HPDE6-E6E7 (cell line): ENCODE measurements around the gene UBAC2.

ENCODE experiments used
- DNase-seq: peaks from one replicate; pipeline ENCODE4 v3.0.0; 2011; ENCODE audit warnings: missing footprints; ENCODE audit errors: extremely low spot score

UBAC2 gene

DNA sequence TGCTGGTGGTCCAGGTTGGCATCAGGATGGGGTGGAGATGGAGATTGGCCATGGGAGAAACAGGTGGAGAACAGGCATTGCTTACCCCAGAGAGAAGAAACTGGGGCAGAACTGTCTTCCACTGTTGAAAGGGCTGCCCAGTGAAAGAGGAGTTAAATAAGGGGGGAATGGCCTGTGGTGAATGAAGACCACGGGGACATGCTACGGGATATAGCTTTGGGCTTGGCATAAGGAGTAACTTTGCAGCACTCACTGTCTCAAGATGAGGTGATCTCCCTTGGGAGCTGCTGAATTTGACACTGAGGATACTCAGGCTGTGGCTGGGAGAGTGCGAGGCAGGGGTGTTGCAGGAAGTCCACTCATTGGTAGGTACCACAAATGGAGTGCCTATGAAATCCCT is 68.2 kb downstream of the UBAC2 start:
- DNase-seq = no peak

DNA sequence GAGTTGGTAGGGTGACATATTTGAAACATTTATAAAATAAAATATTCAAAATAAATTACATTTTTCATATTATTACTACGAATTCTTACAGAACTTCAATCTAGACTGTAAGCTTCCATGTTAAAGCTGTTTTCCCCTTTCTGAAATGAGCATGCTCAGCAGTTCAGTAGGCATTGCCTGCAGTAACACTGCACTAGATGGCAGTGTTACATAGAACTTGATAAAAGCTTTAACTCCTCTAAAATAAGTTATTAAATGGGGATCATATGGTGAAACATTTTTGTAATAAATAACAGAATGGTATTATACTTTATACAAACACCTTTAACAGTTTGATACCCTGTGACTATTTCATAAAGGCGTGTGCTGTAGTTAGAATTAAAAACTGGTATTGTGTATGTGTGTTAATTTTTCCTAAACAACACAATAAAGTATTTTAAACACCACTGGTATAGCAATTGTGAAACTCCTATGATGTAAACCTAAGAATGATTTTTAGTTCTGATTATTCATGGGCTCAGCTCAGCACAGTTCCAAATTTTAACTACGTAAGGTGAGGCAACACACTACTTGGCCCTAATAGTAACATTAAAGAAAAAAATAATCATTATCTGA is 69.1 kb downstream of the UBAC2 start:
- no peak for DNase-seq

DNA sequence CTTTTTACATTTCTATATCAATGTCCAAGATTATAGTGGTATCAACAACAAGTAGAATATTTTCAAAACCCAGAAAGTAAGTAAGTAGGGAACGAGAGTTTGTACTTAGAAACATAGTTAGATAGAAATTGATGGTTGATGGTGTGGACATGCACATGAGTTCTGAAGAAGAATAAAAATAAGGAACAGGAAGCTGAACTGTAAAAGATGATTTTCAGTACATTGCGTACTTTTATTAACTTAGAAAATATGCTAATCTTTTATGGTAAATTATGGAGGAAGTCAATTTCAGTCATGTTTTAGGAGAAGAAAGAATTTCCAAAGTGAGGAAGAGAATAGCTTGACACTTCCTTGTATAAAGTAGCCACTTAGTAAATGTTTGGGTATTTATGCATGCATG is 69.9 kb downstream of the UBAC2 start:
- DNase-seq = no peak

DNA sequence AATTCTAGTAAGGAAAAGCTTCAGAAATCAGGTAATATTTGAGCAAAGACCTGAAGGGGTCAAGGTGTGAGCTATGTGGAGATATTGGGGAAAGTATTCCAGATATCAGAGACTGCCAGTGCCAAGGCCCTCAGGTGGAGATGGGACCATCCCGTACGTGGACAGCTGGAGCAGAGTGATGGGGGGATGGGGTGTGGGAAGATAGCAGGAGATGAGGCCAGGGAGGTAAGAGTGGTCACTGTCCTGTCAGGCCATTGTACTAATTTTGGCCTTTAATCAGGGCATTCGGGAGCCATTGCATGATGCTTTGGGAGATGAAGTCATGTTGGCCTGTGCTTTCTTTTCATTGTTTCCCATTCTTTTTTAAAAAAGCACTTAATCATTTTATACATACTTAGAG is 70.6 kb downstream of the UBAC2 start:
- no peak for DNase-seq

DNA sequence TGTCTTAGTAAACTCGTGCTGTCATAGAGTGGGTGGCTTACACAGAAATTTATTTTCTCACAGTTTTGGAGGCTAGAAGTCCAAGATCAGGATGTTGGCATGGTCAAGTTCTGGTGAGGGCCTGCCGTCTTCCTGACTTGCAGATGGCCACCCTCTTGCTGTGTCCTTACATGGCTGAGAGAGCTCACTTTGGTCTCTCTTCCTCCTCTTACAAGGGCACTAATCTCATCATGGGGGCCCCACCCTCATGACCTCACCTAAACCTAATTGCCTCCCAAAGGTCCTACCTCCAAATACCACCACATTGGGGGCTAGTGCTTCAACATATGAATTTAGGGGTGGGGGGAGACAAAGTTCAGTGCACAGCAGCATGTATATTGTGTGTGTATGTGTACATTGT is 71.8 kb downstream of the UBAC2 start:
- DNase-seq = no peak

DNA sequence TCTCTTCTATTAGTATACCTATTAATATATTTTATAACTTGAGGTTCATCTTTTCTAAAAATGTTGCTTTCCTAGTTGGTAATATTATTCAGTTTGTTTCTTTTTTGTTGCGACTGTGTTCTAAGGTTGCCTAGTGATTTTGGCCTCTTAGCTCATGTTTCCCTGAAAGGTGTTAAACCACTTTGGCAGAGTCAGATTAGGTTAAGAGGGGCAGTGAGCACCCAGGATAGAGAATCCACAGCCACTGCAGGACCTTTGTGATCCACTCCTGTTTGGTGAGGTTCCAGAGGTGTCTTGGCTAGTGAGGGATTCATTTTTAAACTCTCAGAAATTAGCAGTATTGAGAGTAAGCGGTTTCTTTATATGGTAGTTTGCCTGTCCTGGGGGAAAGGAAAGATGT is 72.5 kb downstream of the UBAC2 start:
- DNase-seq = no peak

DNA sequence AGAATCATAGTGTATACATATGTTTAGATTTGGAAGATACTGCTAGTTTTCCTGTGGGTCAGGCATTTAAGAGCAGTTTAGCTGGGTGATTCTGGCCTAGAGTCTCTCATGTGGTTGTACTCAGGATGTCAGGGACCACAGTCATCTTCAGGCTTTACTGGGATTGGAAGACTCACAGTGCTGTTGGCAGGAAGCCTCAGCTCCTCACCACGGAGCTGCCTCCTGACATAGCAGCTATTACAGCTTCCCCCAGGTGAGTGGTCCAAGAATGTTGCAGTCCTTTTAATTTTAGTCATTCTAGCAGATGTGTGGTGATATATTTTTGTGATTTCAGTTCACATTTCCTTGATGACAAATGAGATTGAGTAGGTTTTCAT is 74.4 kb downstream of the UBAC2 start:
- no peak for DNase-seq

DNA sequence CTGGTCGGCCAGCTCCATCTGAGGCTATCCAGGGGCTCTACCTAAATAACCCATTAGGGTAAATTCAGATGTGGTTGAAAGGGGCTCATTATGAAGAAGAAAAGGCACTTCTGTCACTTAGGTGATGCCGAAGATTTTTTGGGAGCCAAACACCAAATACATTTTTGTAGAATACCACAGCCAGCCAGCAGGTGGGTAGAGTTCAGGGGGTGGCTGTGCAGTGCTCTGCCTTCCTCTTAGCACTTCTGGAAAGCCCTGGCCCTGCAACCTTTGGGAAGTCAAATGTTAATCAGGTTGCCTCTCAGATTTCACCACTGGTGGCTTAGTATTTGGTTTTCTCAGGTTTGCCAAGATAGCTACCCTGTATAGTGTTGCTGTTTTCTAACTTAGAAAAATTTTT is 76.1 kb downstream of the UBAC2 start:
- DNase-seq = no peak

DNA sequence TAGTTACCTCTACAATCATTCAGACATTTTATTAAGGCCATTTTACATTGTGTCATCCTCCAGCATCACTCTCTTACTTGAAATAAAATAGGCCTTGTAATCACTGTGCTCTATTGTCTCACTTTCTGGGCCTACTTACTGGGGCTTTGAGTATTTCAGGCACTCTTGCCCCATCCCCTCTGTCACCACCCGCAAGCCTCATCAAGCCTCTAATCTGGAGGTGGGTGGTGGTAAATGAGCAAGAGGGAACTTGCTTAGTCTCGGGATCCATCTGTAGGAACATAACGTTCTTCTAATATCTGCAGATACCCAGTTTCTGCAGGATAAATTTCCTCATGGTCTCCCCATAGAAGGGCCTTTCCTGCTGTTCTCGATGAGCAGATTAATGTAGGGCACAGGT is 77.0 kb downstream of the UBAC2 start:
- no peak for DNase-seq

DNA sequence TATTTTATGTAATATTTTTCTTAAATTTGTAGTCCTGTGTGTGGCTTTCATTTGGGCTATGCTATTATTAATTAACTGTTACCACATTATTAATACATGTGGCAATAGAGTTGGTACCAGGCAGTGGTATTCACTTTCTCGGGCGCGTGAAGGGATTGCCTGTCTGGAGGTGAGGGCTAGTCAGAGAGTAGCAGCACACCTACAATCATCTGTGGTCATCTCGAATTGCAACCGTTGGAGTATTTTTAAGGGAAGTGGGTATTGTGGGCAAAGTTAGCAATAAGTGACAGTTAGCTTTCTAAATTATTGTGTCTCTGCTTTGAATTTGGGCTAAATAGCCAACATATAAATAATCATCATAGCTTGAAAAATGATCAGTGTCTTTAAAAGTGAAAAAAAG is 77.5 kb downstream of the UBAC2 start:
- no peak for DNase-seq

DNA sequence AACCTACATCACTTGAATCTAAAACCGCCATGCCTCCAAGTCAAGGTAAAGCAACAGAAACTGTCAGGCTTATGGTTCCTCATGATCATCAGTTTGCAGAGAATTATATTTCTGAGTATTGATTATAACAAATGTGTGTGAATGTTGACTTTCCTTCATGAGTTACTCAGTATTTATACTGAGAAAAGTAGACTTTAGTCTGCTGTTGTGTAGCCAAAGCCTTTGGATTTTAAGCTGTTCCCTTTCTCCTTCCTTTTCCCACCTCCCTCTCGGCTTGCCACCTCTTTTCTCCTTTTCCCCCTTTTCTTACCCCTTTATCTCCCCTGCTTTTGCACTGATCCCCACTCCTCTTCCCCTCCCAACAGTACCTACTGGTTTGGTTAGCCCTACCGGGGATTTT is 78.2 kb downstream of the UBAC2 start:
- DNase-seq = no peak

DNA sequence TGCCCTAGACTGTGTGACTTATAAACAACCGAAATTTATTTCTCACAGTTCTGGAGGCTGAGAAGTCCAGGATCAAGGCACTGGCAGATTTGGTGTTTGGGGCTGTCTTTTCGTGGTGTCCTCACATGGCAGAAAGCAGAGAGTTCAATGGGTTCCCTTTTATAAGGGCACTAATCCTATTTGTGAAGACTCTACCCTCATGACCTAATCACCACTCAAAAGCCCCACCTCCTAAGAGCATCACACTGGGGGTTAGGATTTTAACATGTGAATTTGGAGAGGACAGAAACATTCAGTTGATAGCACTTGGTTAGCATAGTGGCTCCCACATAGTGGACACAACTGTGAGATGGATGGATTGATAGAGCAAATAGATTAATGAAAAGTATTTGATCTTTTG is 79.0 kb downstream of the UBAC2 start:
- no peak for DNase-seq

DNA sequence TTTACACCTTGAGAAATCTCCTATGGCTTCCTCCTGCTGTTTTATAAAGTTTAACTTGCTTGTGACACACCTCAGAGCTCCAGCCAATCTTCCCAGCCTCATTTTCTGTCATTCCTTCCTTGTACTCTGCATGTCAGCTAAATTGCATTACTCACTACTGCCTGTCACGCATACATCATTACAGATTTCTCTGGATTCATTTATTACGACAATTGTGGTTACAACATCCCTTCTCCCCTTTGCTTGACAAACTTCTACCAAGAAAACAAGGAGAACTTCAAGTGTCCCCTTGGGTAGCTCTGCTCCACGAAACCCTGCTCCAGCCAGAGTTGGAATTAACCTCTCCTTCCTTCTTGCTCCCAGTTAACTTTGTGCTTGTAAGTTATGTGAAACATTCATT is 79.5 kb downstream of the UBAC2 start:
- no peak for DNase-seq

DNA sequence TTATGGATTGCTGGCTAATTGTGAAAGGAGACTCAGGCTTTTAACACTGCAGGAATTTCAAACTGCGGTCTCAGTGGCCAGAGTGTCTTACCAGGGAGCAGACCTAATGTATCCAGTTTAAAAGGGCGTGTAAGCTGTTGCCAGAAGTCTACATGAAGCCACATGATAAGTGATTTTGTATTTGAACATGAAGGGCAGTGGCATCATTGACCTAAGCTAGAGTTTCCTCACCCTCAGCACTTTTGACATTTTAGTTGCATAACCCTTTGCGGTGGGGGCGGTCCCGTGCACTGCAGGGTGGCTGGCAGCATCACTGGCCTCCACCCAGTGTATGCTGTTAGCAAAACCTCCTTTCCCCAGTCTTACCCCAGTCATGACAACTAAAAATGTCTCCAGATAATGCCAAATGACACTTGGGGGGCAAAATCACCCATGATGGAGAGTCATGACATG is 81.2 kb downstream of the UBAC2 start:
- no peak for DNase-seq

DNA sequence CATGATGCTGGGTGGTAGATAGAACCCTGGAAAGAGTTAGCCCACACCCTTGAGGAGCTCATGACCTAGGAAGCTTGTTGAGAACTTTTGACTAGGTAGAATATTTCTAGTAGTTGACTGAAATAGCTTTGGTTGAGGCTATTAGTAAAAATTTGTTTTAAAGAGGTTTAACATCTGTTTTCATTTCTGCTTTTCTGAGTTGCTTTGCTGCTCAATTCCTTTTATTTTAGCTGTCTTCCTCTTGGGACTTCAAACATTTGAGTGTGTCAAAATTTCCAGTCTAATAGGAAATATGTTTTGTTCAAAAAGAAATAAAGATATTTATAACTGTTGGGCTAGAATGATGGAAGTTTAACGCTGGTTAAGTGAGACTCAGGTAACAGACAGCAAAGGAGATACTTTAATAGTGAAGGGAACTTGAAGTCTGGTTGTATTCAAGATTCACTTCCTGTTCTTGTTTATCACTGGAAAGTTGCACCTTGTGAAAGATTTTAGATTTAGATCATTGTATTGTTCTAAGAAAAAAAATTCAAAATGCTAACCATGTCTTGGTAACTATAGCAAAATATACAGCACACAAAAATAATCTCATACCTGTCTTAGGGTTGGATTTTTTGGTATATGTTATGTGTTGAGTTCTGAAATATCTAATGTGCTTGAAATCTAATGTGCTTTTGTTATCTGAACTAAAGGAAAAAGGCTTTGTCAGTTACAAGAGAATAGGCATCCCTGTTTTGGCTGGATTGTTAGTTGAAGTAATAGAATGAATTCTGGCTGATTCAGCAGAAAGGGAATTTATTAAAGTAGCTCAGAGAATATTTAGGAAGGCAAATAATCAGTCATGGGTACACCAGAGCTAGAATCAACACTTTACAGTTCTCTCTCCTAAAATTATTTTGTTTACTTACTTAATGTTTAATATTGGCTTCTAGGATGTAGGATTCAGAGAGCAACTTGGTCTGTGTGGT is 81.9 kb downstream of the UBAC2 start:
- DNase-seq = no peak

DNA sequence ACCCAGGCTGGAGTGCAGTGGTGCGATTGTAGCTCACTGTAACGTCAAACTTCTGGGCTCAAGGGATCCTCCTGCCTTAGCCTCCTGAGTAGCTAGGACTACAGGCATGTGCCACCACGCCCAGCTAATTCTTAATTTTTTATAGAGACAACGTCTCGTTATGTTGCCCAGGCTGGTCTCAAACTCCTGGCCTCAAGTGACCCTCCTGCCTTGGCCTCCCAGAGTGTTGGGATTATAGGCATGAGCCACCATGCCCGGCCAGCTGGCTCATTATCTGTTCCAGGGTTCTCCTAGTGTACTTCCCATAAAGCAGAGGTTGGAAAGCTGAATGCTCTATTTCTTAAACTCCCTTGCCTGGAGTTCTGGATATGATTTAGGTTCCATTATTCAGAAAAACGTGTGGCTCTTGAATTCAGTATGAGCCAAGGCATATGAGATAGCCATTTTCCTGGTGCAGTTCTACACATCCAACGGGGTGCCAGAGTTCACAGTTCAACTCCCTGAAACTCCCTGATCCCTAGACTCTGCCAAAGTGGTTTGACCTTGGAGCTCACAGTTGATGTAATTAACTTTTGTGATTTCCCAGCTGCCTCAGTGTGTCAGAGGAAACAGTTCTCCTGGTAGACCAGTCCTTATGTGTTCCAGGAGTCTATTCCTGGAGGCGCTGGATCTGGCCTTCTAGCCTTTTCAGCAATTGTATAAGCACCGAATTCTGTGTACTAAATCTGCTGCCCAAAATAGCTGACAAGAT is 85.0 kb downstream of the UBAC2 start:
- no peak for DNase-seq

DNA sequence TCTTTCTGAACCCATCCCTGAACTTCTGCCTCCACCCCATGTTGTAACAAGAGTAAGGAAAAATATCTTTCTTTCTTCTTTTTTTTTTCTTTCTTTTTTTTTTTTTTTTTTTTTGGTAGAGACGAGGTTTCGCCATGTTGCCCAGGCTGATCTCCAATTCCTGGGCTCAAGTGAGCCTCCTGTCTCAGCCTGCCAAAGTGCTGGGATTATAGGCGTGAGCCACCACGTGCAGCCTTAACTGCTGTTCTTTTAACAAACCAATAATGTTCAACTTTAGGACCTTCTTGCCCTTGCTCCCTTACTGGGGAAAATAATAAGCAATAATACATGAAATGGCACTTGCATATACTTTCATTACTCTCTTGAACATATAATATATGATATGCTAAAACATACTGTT is 86.9 kb downstream of the UBAC2 start:
- DNase-seq = no peak

DNA sequence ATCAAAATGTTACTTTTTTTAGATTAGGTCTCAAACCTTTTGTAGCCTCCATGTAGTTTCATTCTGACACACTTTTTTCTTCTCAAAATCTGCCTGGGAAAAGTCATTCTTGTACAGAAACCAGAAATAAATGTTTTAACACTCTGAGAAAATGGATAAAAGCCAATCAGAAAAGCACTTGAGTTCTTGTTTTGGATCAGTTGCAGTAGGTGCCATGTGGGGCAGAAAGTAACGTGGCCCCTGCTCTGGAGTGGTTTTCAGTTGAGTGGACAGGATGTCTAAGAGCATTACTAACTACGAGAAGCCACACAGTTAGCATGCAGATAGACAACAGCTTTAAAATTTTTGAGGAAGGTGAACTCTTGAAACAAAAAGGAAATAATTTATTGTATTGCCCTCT is 87.4 kb downstream of the UBAC2 start:
- DNase-seq = no peak

DNA sequence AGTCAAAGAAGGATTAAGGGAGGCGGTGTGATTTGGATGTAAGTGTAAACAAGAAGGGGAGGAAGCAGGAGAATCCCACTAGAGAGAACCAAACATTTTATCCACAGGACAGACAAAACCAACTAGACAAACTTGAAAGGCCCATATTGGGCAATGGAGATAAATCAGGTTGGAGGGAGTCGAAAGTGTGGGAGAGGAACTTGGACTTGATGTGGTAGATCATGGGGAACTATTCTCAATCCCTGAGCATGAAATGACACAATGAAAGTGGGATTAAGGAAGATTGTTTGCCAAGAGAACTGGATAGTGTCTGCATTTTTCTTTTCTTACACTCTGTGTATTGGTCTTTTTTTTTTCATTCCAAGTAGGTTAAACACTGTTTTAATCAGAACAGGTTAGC is 88.6 kb downstream of the UBAC2 start:
- no peak for DNase-seq

DNA sequence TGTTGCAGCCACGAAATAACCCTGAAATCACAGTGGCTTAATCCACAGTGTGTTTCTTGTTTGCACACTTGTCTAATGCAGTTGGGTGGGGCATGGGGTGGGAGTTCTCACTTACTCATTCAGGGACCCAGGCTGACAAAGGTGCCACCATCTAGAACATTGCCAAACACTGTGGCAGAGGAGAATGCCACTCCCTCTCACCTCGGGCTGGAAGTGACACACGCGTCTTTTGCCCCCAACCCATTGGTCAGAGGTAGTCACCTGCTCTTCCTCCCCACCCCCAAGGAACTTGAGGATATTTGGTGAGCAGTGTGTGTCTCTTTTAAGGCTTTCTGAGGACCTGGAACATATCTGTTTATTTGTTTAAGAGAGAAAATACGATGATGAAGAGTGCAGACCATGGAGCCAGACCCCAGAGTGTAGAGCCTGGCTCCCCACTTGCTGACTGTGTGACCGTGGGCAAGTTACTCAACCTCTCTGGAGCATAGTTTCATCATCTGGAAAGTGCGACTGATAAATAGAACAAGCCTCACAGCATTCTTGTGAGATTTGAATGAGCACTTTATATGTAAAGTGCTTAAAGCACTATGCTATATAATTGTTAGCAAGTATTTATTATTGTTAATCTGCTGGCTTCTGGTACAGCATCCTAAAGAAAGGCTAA is 89.2 kb downstream of the UBAC2 start:
- DNase-seq = no peak

DNA sequence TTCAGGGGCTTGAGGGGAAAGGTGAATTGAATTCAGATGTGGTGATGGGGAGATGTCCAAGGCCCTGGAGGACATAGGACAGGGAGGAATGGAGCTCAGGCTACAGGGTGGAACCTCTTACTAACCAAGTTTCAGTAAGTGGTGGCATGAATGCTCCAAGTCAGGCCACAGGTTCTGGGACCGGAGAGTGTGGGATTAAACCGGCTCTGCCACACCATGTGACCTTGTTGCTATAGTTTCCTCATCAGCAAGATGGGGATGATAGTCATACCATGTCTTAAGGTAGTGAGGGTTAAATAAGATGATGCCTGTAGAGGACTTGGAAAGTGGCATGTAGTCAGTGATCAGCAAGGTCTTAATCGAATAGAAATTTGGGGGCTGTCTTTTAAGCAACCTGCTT is 90.2 kb downstream of the UBAC2 start:
- DNase-seq = no peak

DNA sequence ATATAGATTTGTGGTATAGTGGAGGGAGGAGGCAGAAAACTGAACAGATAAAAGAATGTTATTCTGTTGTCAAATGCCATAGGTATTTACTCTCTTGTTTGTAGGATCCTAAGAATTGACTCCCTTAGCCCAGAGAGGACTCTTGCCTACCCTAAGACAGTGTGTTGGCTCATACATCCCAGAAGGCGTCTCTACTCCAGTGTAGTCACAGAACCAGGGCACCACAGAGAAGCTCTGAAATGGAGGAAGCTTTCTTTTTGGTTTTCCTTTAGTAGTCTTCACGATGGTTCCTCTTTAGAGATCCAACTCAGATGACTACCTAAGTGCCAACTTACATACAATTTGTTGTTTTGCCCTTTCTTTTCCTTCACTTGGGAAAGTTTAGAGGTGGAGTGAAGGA is 92.5 kb downstream of the UBAC2 start:
- no peak for DNase-seq
